ENCODE data around the gene CD209. TPM values are rescaled to one million over a fixed set of nuclear protein-coding genes. Genes with fewer than 3 reads are reported as not detected.

The CD209 gene
- total and polyA plus RNA-seq, 7 donors, result 1.4 to 12.3 (median 5.4) TPM

DNA sequence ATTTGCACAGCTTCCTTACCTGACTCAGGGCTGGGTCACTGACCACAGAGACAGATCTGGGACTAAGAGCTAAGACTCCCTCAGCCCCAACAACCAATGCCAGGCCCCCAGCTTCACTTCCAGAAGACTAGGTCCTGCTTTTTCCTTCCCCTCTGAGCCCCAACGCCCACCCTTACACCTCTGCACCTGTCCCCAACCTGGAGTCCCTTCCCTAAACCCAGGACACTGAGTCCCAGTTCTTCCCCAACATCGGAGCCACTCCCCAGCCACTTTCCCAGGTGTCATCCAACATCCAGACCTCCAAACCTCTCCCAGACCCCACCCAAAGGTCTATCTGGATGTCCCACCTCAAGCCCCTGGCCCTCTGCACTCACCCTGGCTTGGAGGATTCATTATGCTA, 48.3 kb downstream of the CD209 start:
- H3K36me3 ChIP-seq, result no peaks in the 10 kb centered on the region
- DNase-seq, result no peak
- 26 to 37% methylated on average over 2 of the region's 2 CpGs for whole genome bisulfite sequencing, 2 donors
- H3K27me3 ChIP-seq, result peaks cover 5 to 58% (median 35%) of the 10 kb centered on the region in 3 donors
- H3K4me1 ChIP-seq, result no peaks in the 10 kb centered on the region
- H3K9me3 ChIP-seq, result no peaks in the 10 kb centered on the region
- no peak overlapping the region for H3K27ac ChIP-seq
- intact Hi-C loops (cut with DNase I), result no loop called here
- H3K4me3 ChIP-seq, result no peak overlapping the region
- no peak for TF ChIP-seq POLR2A (IDR thresholded peaks at IDR 0.05)
- TF ChIP-seq, protein P1, sequence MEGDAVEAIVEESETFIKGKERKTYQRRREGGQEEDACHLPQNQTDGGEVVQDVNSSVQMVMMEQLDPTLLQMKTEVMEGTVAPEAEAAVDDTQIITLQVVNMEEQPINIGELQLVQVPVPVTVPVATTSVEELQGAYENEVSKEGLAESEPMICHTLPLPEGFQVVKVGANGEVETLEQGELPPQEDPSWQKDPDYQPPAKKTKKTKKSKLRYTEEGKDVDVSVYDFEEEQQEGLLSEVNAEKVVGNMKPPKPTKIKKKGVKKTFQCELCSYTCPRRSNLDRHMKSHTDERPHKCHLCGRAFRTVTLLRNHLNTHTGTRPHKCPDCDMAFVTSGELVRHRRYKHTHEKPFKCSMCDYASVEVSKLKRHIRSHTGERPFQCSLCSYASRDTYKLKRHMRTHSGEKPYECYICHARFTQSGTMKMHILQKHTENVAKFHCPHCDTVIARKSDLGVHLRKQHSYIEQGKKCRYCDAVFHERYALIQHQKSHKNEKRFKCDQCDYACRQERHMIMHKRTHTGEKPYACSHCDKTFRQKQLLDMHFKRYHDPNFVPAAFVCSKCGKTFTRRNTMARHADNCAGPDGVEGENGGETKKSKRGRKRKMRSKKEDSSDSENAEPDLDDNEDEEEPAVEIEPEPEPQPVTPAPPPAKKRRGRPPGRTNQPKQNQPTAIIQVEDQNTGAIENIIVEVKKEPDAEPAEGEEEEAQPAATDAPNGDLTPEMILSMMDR (IDR thresholded peaks at IDR 0.05), result no peak
- no peak for TF ChIP-seq EP300 (IDR thresholded peaks at IDR 0.05)
- no peak for TF ChIP-seq POLR2AphosphoS5 (IDR thresholded peaks at IDR 0.05)

DNA sequence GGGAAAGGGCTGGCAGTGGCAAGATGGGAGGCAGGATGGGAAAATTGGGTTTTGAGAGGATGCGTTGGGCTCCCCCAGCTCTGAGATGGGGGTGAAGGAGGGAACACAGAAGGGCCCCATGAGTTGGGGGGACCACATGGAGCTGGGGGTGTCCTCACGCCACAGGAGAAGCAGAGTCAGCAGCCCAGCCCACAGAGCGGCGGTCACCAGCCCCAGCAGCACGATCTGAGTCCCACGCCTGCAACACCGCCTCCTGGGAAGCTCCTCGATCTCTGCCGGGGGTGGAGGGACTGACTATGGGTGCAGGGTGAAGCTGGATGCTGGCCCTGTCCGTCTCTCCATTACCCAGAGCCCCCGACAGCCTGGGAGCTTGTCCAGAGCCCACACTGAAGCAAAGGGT, 48.8 kb downstream of the CD209 start:
- no peak overlapping the region for H3K4me3 ChIP-seq
- TF ChIP-seq, protein P1 (IDR thresholded peaks at IDR 0.05), result no peak
- TF ChIP-seq EP300 (IDR thresholded peaks at IDR 0.05) (no peak), POLR2A (IDR thresholded peaks at IDR 0.05) (no peak), POLR2AphosphoS5 (IDR thresholded peaks at IDR 0.05) (no peak)
- H3K9me3 ChIP-seq, result no peaks in the 10 kb centered on the region
- H3K36me3 ChIP-seq, result no peaks in the 10 kb centered on the region
- H3K27ac ChIP-seq, result no peak overlapping the region
- DNase-seq, result no peak
- H3K27me3 ChIP-seq, result peaks cover 5 to 55% (median 35%) of the 10 kb centered on the region in 3 donors
- no peaks in the 10 kb centered on the region for H3K4me1 ChIP-seq
- 24 to 45% methylated on average over 11 of the region's 11 CpGs for WGBS, 2 donors
- intact Hi-C loops (cut with DNase I), result no loop called here

DNA sequence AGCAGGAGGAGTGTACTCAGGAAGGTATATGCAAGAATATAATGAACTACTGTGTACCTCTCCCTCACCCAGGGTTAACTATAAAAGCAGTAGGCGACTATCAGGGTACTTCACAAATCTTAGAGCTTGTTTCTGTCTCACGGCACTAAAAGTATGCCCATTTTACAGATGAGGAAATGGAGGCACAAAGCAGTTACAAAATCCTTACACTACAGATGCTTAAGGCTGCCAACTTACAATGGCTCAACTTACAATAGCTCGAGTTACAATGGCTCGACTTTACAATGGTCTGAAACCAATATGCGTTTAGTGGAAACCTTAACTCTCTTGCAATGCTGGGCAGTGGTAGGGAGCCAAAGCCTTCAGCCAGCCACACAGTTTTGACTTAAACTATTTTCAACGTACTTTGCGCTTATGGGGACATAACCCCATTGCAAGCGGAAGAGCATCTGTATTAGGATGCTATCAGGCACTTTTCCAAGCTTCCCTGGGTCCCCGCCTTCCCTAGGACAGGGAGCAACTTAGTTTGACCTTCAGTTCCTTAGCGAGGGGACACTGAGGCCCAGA, 49.5 kb downstream of the CD209 start:
- Histone ChIP-seq H3K9me3 (no peaks in the 10 kb centered on the region), H3K4me1 (no peaks in the 10 kb centered on the region), H3K27me3 (peaks cover 5 to 51% (median 35%) of the 10 kb centered on the region in 3 donors), H3K4me3 (no peak overlapping the region), H3K27ac (no peak overlapping the region), H3K36me3 (no peaks in the 10 kb centered on the region)
- 75 to 85% methylated on average over 10 of the region's 10 CpGs for WGBS, 2 donors
- intact Hi-C loops (cut with DNase I), result no loop called here
- DNase-seq, result no peak
- TF ChIP-seq POLR2A (IDR thresholded peaks at IDR 0.05) (no peak), POLR2AphosphoS5 (IDR thresholded peaks at IDR 0.05) (no peak), EP300 (IDR thresholded peaks at IDR 0.05) (no peak)

DNA sequence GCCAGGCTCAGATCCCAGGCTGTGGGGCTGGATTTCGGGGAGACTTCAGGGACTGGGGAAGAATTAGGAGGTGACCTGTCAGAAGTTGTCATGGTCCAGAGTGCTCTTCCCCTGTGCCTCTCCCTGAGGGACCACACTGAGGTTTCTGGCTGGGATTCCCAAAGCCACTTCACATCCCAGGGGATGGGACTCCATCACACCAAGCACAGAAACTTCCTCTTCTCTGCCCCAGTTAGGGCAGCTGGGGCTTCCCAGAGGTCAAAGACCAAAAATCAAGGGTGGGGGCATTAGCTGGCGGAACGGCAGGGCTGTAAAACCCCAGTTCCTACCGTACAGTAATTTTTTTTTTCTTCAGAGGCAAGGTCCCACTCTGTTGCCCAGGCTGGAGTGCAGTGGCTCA, 52.8 kb downstream of the CD209 start:
- Histone ChIP-seq H3K36me3 (no peaks in the 10 kb centered on the region), H3K9me3 (no peaks in the 10 kb centered on the region), H3K27me3 (peaks cover 5 to 52% (median 26%) of the 10 kb centered on the region in 3 donors), H3K27ac (no peak overlapping the region), H3K4me3 (no peak overlapping the region), H3K4me1 (no peaks in the 10 kb centered on the region)
- 25 to 41% methylated on average over 4 of the region's 4 CpGs for whole genome bisulfite sequencing, 2 donors
- no peak for DNase-seq
- intact Hi-C loops (cut with DNase I), result no loop called here
- no peak for TF ChIP-seq EP300 (IDR thresholded peaks at IDR 0.05)
- no peak for TF ChIP-seq POLR2AphosphoS5 (IDR thresholded peaks at IDR 0.05)
- TF ChIP-seq POLR2A (IDR thresholded peaks at IDR 0.05), result no peak
- TF ChIP-seq, protein P1 (IDR thresholded peaks at IDR 0.05), result no peak

DNA sequence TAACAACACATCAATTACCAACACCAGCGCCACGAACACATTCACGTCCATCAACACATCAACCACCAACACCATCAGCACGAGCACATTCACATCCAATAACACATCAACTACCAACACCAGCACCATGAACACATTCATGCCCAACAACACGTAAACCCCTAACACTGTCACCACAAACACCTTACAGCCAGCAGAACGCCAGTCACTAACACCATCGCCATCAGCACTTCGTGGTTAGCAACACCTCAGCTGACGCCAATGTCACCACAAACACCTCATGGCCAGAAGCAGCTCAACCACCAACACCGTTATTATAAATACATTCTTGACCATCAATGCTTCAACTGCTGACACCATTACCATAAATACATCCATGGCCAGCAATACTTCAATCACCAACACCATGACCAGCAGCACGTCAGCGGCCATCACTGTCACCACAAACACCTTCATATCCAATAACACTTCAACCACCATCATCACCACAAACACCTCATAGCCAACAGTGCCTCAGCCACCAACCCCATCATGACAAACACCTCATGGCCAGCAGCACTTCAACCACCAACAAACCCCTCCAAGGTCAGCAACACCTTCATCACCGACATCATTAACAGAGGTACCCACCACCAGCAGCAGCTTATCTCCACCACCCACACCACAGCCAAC, 54.8 kb downstream of the CD209 start:
- H3K4me1 ChIP-seq, result no peaks in the 10 kb centered on the region
- no peaks in the 10 kb centered on the region for H3K9me3 ChIP-seq
- peaks cover 0 to 40% (median 7%) of the 10 kb centered on the region in 3 donors for H3K27me3 ChIP-seq
- H3K4me3 ChIP-seq, result no peak overlapping the region
- WGBS, 2 donors, result 69 to 71% methylated on average over 13 of the region's 13 CpGs
- TF ChIP-seq POLR2AphosphoS5 (IDR thresholded peaks at IDR 0.05), result no peak
- no peak for TF ChIP-seq POLR2A (IDR thresholded peaks at IDR 0.05)
- TF ChIP-seq, protein P1 (IDR thresholded peaks at IDR 0.05), result no peak
- no peak for TF ChIP-seq EP300 (IDR thresholded peaks at IDR 0.05)
- H3K27ac ChIP-seq, result no peak overlapping the region
- DNase-seq, result no peak
- H3K36me3 ChIP-seq, result no peaks in the 10 kb centered on the region
- intact Hi-C loops (cut with DNase I), result no loop called here

All from sigmoid colon (tissue), 7 donors.